Esophagus muscularis mucosa (tissue), 4 donors: ENCODE measurements around the gene CTNNA2. TPM values are rescaled to one million over a fixed set of nuclear protein-coding genes. Genes with fewer than 3 reads are reported as not detected.

Source experiments
- DNase-seq: peaks from one replicate; pipeline ENCODE4 v3.0.0-alpha.2; 2017; ENCODE audit errors: extremely low spot score
- H3K27ac ChIP-seq, 4 donors: fragments of 200-600 bp; sonication (generic); replicated peaks in 1 of 4; 1 replicate in 3 of 4; 2 replicates in 1 of 4; pipeline ENCODE4 v1.5.1; 2016 to 2019; ENCODE audit warnings: mild to moderate bottlenecking in 1 of 4
- H3K27me3 ChIP-seq, 4 donors: fragments of 200-600 bp; sonication (generic); one replicate each; pipeline versions ENCODE4 v1.5.1 to v1.6.0; 2016 to 2019
- H3K36me3 ChIP-seq, 4 donors: fragments of 200-600 bp; sonication (generic); one replicate each; pipeline ENCODE4 v1.5.1; 2016 to 2019
- H3K4me1 ChIP-seq, 4 donors: fragments of 200-600 bp; sonication (generic); one replicate each; pipeline ENCODE4 v1.5.1; 2016 to 2019
- H3K4me3 ChIP-seq, 4 donors: fragments of 200-600 bp; sonication (generic); 1 replicate in 2 of 4; 2 replicates in 2 of 4; pipeline ENCODE4 v1.5.1; 2016 to 2019; ENCODE audit warnings: mild to moderate bottlenecking in 4 of 4, moderate library complexity in 1 of 4
- H3K9me3 ChIP-seq, 4 donors: fragments of 200-600 bp; sonication (generic); 1 replicate in 3 of 4; 2 replicates in 1 of 4; pipeline ENCODE4 v1.5.1; 2016 to 2019
- CTCF ChIP-seq, 3 experiments: fragments of 200-600 bp in 2 of 3; fragments of 450-650 bp in 1 of 3; sonication (generic) in 2 of 3; IDR thresholded peaks; one replicate each; pipeline ENCODE4 v1.5.1; 2017 to 2019; ENCODE audit warnings: antibody characterized with exemption in 3 of 3, mild to moderate bottlenecking in 2 of 3, moderate library complexity in 1 of 3
- EP300 ChIP-seq: sonication (generic); formaldehyde crosslinking; IDR thresholded peaks from one replicate; pipeline ENCODE4 v1.6.1; 2017; ENCODE audit warnings: antibody characterized with exemption
- POLR2A ChIP-seq: fragments of 450-650 bp; IDR thresholded peaks from one replicate; pipeline ENCODE4 v1.6.1; 2017; ENCODE audit warnings: antibody characterized with exemption, moderate library complexity, mild to moderate bottlenecking, low read depth
- POLR2AphosphoS5 ChIP-seq, 2 donors: sonication (generic); formaldehyde crosslinking; IDR thresholded peaks; one replicate each; pipeline ENCODE4 v1.6.1; 2017; ENCODE audit warnings: antibody characterized with exemption in 2 of 2
- WGBS: methylation state at CpG from one replicate; pipeline ENCODE4 v1.1.5; 2018; 5-methylcytosine and 5-hydroxymethylcytosine counted together
- intact Hi-C: fragments of 100-400 bp; cut with DNase I; formaldehyde crosslinking; loops from one replicate; pipeline ENCODE4 v1.15.1; 2023
- total RNA-seq, 4 donors: library from RNA; depleted of rRNA; stranded (reverse); fragments of >200 nt; gene quantifications; one replicate each; pipeline versions ENCODE4 v1.1.0 to v1.2.1, GENCODE V29; 2016

Gene CTNNA2
- total RNA-seq, 4 donors from 2014 or later, result 0.42 to 2.5 (median 1.1) TPM

GRCh38 chr2:79734518-79734917, 221.7 kb downstream of the CTNNA2 start:
- intact Hi-C loops, result no loop called here
- no peaks in the 10 kb centered on the region for H3K27me3 ChIP-seq
- no peaks in the 10 kb centered on the region for H3K4me1 ChIP-seq
- H3K4me3 ChIP-seq, result no peak overlapping the region
- no peak overlapping the region for H3K27ac ChIP-seq
- no peak for TF ChIP-seq CTCF (IDR thresholded peaks at IDR 0.05)
- no peaks in the 10 kb centered on the region for H3K9me3 ChIP-seq
- no peak for DNase-seq
- WGBS, result 72% methylated on average over 1 of the region's 1 CpG
- no peaks in the 10 kb centered on the region for H3K36me3 ChIP-seq

- Histone ChIP-seq H3K27ac (no peak overlapping the region), H3K36me3 (no peaks in the 10 kb centered on the region), H3K9me3 (no peaks in the 10 kb centered on the region), H3K4me1 (no peaks in the 10 kb centered on the region), H3K27me3 (no peaks in the 10 kb centered on the region), H3K4me3 (no peak overlapping the region)
- WGBS, result 84% methylated on average over 6 of the region's 6 CpGs
- TF ChIP-seq POLR2A (no peak), EP300 (no peak), POLR2AphosphoS5 (IDR thresholded peaks at IDR 0.05) (no peak), CTCF (IDR thresholded peaks at IDR 0.05) (no peak)
- DNase-seq, result no peak
- intact Hi-C loops, result no loop called here
These were observed 228.1 kb downstream of the CTNNA2 start for GRCh38 chr2:79740879-79741443.

DNA sequence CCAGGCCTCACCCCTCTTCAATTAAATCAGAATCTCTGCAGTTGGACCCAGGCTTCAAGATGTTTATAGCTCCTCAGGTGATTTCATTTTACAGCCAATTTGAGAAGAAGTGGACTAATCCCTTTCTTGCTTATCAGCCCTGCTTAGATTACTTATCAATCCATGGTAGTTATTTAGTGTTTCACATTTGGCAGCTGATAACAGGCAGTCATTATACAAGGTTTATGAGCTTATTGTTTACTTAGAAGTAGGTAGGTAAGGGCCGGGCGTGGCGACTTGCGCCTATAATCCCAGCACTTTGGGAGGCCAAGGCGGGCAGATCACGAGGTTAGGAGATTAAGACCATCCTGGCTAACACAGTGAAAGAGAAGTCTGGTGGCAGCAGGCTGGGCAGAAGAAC, 237.5 kb downstream of the CTNNA2 start:
- Histone ChIP-seq H3K27ac (no peak overlapping the region), H3K4me1 (no peaks in the 10 kb centered on the region), H3K27me3 (no peaks in the 10 kb centered on the region), H3K4me3 (no peak overlapping the region), H3K9me3 (no peaks in the 10 kb centered on the region), H3K36me3 (no peaks in the 10 kb centered on the region)
- no peak for DNase-seq
- 77% methylated on average over 6 of the region's 6 CpGs for WGBS
- TF ChIP-seq EP300 (no peak), CTCF (IDR thresholded peaks at IDR 0.05) (no peak), POLR2A (no peak), POLR2AphosphoS5 (IDR thresholded peaks at IDR 0.05) (no peak)
- intact Hi-C loops, result no loop called here

DNA sequence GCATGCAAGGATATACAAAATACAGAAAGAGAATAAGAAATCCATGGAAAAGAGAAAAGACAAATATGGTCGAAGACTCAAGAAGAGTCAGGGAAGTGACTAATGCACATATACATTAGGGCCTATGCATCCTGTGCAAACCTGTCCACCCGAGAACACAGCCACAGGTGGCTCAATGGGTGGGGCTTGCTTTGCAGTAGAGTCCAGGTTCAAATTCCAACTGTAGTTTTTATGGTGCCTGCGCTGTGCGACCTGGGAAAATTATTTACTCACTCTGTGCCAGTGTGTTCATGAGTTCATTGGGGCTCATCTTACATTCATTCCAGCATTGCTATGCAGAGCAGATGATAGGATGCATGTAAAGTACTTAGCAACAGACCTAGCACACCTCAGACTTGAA, 244.7 kb downstream of the CTNNA2 start:
- Histone ChIP-seq H3K4me1 (no peaks in the 10 kb centered on the region), H3K36me3 (no peaks in the 10 kb centered on the region), H3K27me3 (no peaks in the 10 kb centered on the region), H3K27ac (no peak overlapping the region), H3K4me3 (no peak overlapping the region), H3K9me3 (no peaks in the 10 kb centered on the region)
- intact Hi-C loops, result no loop called here
- DNase-seq, result no peak
- TF ChIP-seq POLR2A (no peak), EP300 (no peak), CTCF (IDR thresholded peaks at IDR 0.05) (no peak), POLR2AphosphoS5 (IDR thresholded peaks at IDR 0.05) (no peak)
- 86% methylated on average over 4 of the region's 4 CpGs for WGBS

DNA sequence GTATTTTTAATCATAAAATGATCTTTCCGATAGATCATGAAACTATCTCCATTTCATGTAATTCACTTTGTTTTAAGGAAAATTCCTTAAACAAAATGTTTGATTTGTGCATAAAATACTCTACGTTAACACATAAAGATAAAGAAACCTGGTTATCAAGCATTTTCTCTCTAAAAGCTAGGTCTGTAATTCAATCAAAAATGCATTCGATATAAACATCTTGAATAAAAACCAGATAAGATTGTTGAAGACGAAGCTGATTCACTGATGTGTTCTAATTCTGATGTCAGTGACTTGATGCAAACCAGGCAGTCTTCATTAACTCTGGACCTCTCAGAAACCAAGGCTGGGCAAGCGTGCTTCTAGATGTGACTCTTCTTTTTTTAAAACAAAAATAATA, 245.2 kb downstream of the CTNNA2 start:
- WGBS, result 75% methylated on average over 5 of the region's 5 CpGs

More for the DNA sequence above, 245.2 kb downstream of the CTNNA2 start:
- Histone ChIP-seq H3K27ac (no peak overlapping the region), H3K4me3 (no peak overlapping the region), H3K36me3 (no peaks in the 10 kb centered on the region), H3K4me1 (no peaks in the 10 kb centered on the region), H3K27me3 (no peaks in the 10 kb centered on the region), H3K9me3 (no peaks in the 10 kb centered on the region)
- intact Hi-C loops, result no loop called here
- no peak for DNase-seq
- TF ChIP-seq POLR2AphosphoS5 (IDR thresholded peaks at IDR 0.05) (no peak), POLR2A (no peak), EP300 (no peak), CTCF (IDR thresholded peaks at IDR 0.05) (no peak)
